ENCODE measurements around the gene PTGER2.

Gene PTGER2

GRCh38 chr14:52351233-52352060 is 37.3 kb downstream of the PTGER2 start:
- DNase-seq (ENCODE audit: extremely low read depth, low read depth) = no peak
- TF ChIP-seq CTCF (IDR thresholded peaks at IDR 0.05; ENCODE audit: low read depth, low read length) = no peak

- no peak for TF ChIP-seq CTCF (IDR thresholded peaks at IDR 0.05; ENCODE audit: low read depth, low read length)
- no peak for DNase-seq (ENCODE audit: extremely low read depth, low read depth)
Measured at GRCh38 chr14:52352061-52352491, 38.0 kb downstream of the PTGER2 start.

DNA sequence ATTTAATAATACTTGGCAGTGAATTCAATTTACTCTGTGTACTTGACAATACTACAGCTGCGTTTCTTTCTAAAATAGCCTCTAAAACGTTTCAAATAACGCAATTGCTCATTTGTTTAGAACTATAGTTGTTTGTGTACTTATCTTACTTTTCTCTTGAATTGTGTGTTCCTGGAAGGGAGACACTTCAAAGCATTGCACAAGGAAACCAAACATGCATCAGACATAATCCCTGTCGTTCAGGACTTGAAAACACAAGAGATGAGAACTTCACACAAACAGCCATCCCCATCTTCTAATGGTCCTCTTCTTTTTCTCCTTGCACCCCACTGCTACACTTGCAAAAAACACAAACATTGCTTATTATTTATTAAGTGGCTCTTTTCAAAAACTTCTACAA is 38.5 kb downstream of the PTGER2 start:
- no peak for DNase-seq (ENCODE audit: extremely low read depth, low read depth)
- no peak for TF ChIP-seq CTCF (IDR thresholded peaks at IDR 0.05; ENCODE audit: low read depth, low read length)

GRCh38 chr14:52354242-52354641 is 40.1 kb downstream of the PTGER2 start:
- TF ChIP-seq CTCF (IDR thresholded peaks at IDR 0.05; ENCODE audit: low read depth, low read length) = no peak
- DNase-seq (ENCODE audit: extremely low read depth, low read depth) = no peak

DNA sequence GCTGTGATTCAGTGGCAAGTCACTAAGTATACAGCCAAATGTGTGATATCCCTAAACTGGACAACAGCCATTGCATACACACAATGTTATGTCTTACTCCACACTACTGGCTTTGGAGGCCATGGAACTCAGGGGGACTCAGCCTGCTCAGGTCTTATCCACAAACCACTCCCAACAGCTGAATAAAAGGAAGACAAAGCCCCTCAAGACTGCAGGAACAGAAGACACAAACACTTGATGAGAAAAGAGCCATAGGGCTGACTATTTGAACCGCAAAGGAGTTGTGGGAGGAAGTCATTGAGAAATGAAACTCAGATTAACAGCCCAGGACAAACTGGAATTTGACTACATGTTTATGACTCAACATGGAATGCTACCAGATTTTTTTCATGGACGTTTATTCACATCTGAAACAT is 40.9 kb downstream of the PTGER2 start:
- no peak for TF ChIP-seq CTCF (IDR thresholded peaks at IDR 0.05; ENCODE audit: low read depth, low read length)
- DNase-seq (ENCODE audit: extremely low read depth, low read depth) = peak; percentile 72

DNA sequence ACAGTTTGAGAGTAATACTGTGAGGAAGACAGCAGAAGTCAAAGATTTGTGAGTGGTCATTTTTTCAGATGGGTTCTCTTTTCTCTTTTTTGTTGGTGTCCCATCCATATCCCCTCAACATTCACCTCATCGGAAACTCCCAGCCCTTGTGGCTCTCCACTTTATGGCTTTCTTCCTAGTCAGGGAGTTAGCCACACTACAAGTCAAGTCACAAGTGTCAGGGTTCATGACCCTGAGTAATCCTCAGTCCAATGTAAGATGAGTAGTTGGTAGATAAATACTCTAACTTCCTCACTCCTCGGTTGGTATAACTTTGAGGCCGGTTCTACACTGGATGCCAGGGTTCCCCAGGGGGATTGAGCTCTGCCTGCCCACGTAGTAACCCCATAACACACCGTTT is 41.4 kb downstream of the PTGER2 start:
- no peak for DNase-seq (ENCODE audit: extremely low read depth, low read depth)
- TF ChIP-seq CTCF (IDR thresholded peaks at IDR 0.05; ENCODE audit: low read depth, low read length) = no peak

DNA sequence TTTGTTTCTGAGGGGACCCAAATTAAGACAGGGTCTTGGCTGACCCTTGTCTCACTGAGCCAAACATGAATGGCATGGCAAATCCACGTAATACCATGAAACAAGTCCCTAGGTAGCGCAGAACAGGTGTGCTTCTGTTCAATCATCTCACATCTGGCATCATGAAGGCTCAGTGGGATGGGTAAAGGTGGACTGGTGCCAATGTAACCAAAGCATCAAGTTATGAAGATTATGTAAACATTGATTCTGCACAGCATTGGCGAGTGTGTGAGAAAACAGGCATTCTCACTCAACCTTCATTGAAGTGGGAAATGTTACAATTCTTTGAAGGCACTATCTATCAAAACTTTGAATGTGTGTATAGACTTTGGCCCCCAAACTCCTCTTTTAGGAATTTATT is 41.9 kb downstream of the PTGER2 start:
- no peak for TF ChIP-seq CTCF (IDR thresholded peaks at IDR 0.05; ENCODE audit: low read depth, low read length)
- no peak for DNase-seq (ENCODE audit: extremely low read depth, low read depth)
